ENCODE results near the gene GPAM.
"Not testable (repeated sequence)": the region's sequence is repeated elsewhere in the genome, so short reads cannot be mapped to it uniquely, and the experiment has no call there.

The GPAM gene

GRCh38 chr10:112183329-112184051 lies at the start of gene GPAM:
GPAM (minus strand) TSS chr10:112183765; CDS start chr10:112181784, 1,981 bp downstream.
- DNase-seq: peak; percentile 61

GRCh38 chr10:112232670-112233069 lies 49.1 kb upstream of the GPAM start:
- DNase-seq: no peak

GRCh38 chr10:112231602-112232400 lies 48.2 kb upstream of the GPAM start:
- no peak for DNase-seq

- no peak for DNase-seq
These were observed 46.9 kb upstream of the GPAM start for GRCh38 chr10:112230325-112230988.

GRCh38 chr10:112229901-112230300 lies 46.3 kb upstream of the GPAM start:
- DNase-seq: no peak

GRCh38 chr10:112229096-112229495 lies 45.5 kb upstream of the GPAM start:
- DNase-seq: no peak

GRCh38 chr10:112228366-112229088 lies 45.0 kb upstream of the GPAM start:
- DNase-seq: not testable (repeated sequence)

- DNase-seq: no peak
These were observed 43.9 kb upstream of the GPAM start for GRCh38 chr10:112227331-112227987.

- DNase-seq: no peak
These were observed 43.1 kb upstream of the GPAM start for GRCh38 chr10:112226439-112227248.

- DNase-seq: no peak
These were observed 42.3 kb upstream of the GPAM start for GRCh38 chr10:112225771-112226438.

GRCh38 chr10:112224933-112225529 lies 41.5 kb upstream of the GPAM start:
- no peak for DNase-seq

- no peak for DNase-seq
These were observed 40.2 kb upstream of the GPAM start for GRCh38 chr10:112223725-112224124.

GRCh38 chr10:112222799-112223198 lies 39.2 kb upstream of the GPAM start:
- DNase-seq: no peak

GRCh38 chr10:112221545-112221944 lies 38.0 kb upstream of the GPAM start:
- no peak for DNase-seq

- DNase-seq: no peak
These were observed 35.4 kb upstream of the GPAM start for GRCh38 chr10:112218960-112219359.

GRCh38 chr10:112218036-112218390 lies 34.4 kb upstream of the GPAM start:
- no peak for DNase-seq

GRCh38 chr10:112217386-112218035 lies 33.9 kb upstream of the GPAM start:
- DNase-seq: no peak

GRCh38 chr10:112216966-112217365 lies 33.4 kb upstream of the GPAM start:
- DNase-seq: no peak

GRCh38 chr10:112216151-112216550 lies 32.6 kb upstream of the GPAM start:
- DNase-seq: no peak

- no peak for DNase-seq
These were observed 31.8 kb upstream of the GPAM start for GRCh38 chr10:112215342-112215774.
